ENCODE results near the gene ZC2HC1B.
A peak's percentile ranks its signal among the peaks of the same experiment; 100 is the strongest.

Gene ZC2HC1B

DNA sequence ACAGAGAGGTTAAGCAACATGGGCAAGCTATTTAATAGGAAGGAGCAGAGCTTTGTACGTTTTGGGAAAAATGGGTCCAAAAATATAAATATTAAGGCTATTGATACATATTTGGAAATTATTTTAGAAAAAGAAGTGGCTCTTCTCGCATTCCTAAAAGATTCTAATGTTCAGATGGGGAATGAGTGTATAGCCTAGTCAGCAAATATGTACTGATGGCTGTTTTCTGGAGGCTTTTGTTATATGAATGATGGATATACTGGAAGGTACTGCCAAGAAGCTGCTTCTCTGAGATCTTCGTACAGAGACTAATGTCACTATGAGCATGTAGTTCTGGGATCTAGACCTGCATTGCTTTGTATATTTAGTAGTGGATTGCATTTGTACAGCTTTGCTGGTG, 72.1 kb downstream of the ZC2HC1B start:
- DNase-seq = no peak

DNA sequence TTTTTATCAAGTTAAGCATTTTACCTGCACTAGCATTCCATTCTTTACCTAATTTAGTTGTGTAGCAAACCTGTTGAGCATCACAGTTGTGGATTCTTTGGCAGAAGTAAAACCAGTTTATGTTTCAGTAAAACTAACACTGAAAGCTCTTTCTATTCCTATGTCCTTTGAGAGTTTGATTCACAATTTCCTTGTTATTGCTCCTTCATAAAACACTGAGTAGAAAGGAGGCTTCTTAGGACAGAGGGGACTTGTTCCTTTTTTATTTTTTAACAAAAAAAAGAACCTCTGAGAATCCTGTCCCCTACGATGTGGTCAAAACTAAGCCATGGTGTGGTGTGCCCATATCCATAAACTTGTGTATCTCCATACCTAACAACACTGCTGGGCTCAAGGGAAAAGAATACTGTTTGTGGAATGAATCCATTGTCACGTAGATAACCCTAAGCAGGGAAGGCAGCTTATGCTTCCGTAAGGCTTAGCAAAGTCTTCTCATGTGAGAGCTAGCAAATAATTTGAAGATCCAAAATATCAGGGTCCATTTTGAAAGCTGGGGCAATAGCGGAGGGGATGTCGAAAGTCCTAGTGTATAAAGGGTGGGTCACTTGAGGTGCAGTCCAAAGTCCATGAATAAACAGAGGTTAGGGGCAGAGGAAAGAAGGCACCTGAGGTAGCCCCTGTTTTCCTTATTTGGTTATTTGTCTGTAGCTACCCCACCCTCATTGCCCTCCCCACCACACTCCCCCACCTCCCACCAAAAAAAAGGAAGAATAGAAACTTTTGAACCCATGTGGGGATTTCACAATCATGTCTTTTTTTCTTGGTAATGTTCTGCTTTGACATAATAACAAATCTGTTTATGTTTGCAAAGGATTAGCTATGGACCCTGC, 72.7 kb downstream of the ZC2HC1B start:
- DNase-seq = no peak

DNA sequence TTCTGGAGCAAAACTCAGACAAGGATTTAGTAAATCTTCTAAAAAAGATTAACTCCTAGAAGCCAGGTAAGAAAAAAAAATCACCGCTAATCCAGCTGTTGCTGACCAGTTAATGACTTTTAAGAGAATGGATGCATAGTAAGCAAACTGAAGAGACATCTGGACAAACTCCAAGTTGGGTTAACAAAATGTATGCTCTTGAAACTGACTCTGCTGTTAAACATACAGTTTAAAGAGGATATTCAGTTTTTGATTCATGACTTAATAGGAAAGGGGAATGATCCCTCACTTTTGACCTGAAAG, 73.3 kb downstream of the ZC2HC1B start:
- DNase-seq = no peak

DNA sequence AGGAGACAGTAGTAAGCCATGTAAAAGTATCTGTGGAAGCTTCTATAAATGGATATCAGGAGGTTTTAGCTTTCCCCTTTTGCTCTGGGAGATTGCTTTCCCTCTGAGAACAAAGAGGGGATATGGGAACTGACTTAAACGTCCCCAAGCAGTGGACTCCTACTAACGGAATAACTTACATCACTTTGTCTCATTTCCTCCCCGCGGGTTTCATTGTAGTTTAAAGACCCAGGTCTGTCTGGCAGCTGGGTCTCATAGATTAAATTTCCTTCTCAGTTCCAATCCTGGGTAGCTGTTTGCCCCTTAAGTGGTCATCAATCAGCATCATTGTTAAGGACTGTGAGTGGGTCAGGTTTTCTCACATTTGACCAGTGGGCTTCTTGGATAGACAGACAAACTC, 75.1 kb downstream of the ZC2HC1B start:
- DNase-seq = no peak

DNA sequence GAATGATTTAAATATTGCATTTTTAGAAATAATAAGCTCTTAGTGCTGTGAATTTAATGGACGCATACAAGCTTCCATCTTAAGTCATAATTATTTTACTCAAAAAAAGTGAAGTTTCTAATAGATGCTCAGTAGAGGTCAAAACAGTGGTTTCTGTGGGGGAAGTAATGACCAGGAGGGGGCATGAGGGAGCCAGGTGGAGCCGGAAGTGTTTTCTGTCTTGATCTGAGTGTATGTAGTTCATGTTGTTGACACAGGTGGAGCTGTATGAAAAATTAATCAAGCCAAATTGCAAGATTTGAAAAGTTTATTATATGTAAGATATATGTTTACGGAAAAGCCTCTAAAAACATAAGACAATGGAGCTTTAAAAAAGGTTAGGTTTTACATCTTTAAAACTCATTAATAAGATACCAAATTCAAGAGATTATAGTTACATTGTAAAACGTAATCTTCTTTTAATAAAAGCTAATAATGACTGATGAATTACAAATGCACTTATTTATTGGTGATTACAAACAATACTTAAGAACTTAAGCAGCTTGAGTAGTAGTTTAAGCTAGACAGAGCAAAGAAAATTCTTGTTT, 75.8 kb downstream of the ZC2HC1B start:
- DNase-seq = peak; percentile 23

DNA sequence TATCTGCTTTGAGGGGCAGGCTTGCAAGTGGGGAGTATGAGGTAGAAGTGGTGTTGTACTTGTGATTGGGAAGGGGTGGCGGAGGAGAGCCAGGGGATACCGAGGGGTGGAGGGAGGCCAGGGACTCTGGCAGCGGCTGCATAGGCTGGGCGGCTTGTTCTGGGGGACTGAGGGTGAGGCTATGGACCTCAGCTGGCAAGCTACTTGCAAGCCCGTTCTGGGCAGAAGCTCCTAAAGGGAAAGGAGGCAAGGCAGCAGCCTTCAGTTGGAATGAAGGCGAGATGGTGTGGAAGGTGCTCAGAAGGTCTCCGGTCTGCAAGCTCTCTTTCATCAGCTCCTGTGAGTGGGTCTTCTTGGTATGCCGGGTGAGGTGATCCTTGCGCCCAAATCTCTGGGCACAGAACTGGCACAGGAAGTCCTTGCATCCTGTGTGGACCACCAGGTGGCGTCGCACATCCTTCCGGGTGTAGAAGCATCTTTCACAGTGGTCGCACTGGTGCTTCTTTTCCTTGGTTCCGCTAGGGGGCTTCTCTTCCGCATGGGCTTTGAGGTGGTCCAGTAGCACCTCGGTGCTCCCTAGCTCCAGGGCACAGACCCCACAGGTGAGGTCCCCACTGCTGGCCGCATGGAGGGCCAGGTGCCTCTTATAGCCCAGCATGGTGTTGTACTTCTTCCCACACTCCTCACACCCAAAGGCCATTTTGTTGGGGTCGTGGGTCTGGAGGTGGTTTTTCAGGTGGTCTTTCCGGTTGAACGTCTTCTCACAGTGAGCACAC, 77.8 kb downstream of the ZC2HC1B start:
- no peak for DNase-seq

DNA sequence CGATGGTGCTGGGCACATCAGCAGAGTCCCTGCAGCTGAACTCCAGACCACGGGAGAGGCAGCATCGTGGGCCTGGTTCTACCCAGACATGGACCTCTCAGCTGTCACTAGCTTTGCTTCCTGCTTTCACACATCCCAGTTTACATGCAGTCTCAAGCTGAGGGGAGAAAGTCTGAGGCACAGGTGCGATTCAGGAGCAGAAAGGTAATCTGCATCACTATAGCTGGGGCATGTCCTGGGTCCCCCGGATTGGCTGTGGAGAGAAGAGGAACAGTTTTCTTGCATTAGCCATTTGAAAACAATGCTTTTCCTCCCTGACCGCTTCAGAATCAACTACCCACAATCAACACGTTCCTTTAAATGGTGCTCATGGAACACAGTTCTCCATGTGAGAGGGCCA, 83.9 kb downstream of the ZC2HC1B start:
- no peak for DNase-seq

DNA sequence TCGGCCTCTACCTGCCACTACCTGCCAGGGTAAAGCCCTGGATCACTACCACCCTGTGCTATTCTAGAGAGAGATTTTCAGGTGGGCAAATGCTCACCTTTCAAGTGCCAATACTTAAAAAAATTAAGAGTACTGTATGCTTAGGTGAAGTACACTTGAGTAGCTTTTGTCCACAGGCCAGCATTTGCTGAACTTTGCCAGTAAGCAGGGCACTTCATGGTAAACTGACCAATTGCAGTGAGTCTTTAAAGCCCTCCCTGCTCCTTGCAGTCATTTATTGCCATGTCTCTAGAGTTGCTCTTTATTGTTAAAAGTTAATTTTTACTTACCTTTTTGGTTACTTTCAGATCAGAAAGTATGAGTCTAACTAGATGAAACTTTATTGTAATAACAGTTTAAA, 85.3 kb downstream of the ZC2HC1B start:
- no peak for DNase-seq

DNA sequence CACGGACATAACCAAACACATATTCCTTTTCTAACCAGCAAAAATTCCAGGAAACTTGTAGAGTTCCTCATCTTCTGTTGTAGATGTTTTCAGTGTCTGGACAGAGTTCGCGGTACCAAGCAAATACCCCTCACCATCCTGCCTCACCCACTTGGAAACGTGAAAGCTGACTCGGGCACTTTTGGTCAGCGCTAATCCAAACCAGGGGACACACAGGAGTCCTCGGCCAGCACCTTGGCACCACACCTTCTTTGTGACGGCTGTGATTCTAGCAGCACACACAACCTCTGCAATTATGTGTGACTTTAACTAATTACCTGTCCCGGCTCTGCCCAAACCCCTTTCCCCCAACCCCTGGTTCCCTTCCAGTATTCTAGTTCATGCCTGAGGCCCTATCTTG, 85.7 kb downstream of the ZC2HC1B start:
- no peak for DNase-seq

DNA sequence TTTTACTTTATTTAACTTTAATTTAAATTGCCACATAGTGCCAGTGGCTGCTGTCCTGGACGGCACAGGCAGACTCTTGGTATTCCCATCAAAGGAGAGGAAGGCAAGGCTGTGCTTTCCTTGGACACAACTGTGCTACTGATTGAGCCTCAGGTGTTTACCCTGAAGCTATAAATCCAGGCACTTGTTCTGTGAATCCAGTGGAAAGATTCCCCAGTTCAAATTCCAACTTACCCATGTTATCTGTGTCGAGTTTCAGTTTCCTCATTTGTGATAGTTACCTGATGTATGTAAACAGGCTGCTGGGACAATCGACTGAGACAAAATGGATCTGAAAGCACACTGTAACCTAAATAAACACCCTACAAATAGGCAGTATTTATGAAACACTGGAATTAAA, 86.6 kb downstream of the ZC2HC1B start:
- DNase-seq = no peak

DNA sequence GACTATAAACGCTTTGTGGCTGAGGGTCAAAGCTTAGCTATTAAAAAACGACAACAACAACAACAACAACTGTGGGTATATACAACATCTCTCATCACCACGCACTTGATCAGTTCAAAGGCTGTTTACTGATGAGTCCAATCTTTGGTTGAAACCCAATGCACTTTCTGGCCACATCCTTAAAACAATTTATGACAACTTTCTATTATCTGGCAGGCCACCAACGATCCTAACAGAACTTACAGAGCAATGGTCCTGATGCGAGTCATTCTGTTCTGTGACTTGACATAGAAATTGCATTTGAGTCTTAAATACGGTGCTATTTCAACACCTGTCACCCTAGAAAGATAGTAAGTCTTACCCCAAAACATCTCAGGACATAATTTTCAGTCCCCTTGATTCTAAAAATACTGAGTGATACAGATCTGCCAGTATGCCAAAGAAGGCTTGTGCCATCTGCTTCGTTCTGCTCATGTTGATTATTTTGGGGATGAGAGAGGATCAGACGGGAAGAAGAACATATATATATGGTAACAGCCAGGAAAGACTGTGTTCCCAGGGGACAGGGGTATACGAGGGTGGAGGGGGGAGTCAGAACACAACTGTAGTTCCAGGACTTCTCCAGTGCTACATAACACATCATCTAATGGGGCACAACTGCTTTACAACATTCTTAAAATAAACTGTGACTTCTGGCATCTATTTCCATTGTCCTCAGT, 87.9 kb downstream of the ZC2HC1B start:
- no peak for DNase-seq

DNA sequence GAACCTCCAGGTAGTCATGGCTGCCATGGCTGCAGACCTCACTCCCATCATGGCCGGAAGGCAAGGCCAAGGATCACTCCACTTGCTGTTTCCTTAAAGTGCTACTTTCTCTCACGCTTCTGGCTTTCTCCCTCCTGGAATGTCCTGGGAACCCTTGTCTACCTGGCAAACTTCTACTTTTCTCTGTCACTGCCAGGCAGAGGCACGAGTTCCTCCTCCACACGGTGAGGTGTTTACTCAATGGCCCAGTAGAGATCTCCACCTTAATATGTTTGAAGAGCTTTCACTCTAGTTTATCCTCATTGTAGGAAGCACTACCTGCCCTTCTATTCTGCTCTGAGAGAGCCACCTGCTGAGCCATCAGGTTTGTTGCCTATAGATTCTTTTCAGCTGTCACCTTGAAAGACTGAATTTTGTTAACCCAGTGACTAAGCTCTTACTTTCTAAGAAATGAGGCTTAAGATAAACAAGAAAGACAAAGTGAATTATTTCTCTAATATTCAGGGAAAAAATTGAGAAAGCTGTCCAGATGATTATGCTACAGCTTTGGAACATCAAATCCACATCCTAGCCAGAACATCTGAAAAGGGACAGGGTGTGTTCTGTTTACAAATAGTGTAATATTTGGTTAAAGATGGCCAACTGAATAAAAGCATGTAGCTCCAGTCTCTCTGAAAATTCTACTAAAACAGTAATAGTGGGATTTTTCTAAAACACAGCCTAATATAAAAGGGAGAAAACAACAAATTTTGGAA, 88.8 kb downstream of the ZC2HC1B start:
- DNase-seq = peak; percentile 61

DNA sequence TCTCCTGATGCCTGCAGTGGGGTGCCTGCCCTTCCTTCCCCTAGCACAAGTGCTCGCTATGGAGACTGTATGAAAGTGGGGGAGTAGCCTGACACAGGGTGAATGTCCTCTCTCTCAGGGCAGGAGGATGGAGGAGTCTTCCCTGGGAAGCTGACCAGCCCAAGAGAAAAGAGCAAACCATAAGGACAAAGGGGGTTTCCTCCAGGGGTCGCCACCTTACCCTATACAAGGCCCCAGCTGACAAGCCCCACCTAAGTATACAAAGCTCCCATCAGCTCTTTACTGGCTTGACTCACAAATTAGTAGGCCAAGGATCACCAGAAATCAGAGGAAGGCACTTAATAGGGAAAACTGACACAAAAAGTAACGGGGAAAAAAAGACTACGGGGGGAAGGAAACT, 89.6 kb downstream of the ZC2HC1B start:
- DNase-seq = no peak

DNA sequence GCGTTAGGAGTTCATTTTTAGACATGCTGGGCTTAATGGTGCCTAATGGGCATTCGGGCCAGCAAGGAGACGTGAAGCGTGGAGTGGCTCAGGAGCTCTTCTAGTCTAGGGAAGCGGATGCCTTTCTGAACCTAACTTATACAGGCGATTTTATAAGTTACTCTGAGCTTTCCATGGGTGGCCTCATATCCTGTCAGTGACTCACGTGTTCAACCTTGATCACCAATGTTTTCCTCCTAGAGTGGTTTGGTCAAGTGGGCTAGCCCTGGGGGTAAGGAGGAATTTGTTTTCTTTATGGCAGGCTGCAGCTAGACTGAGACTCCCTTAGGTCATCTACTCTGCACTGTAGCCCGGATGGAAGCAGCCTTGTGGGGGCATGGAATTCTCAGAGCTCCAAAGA, 91.7 kb downstream of the ZC2HC1B start:
- DNase-seq = no peak

DNA sequence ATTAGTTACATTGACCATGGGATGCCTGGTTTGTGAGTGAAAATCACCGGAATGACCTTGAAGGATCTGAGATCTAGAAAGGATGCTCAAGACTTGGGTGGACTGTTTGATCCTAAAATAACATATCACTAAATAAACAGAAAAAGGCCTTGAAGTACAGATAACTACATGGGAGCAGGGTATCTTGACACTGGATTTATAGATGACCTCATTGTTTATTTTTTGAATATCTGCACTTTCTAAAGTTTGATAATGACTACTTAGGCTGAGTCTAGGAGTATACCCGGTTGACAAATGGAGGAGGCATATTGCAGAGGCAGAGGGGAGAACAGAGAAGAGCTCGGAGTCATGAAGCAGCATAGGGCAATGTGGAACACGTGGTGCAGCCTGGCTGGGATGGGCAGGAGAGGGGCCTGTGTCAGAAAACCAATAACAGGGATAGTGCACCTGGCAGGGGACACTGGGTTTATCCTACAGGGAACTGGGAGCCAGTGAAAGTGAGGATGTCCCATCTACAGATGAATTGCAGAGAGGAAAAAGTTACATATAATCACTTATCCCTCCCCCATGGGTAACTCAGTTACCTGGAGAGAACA, 93.5 kb downstream of the ZC2HC1B start:
- DNase-seq = no peak

DNA sequence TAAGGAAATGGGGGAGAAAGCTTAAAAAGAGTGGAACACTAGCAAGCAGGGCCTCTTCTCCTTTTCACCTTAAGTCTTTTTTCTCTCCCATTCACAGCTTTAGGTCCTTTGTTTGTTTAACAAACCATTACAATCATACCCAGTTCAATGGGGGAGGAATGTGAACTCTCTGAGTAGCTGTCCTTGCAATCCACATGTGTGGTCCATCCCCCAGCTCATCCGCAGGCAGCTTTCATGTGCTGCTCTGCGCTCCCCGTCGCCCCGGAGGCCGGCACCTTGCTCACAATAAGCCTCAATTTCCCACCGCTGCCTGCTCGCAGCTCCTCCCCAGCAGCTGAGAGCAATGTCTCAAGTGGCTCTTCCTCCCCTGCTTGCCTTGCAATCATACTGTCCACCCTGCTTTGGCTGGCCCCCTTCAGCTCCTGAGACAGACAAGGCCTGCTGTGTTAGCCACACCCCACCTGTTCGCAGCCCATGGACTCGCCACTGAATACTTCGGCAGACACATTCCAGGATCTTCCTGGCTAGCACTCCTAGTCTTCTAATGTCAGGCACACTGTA, 94.6 kb downstream of the ZC2HC1B start:
- no peak for DNase-seq

DNA sequence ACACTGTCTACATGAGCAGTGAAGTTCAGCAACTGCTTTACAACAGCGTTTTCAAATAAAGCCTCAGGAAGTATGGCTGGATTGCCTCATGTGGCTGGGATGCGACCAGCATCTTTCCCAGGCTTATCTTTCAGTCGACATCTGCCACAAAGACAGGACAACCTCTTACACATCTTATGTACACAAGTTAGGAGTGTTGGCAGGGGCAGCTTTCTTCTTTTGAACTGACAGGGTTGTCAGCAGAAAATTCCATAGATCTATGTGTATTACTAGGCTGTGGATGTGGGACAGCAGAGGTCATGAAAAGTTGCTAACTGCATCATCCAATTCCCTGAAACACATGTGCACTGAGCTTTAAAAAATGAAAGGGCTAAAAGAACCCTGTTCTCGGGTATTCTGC, 95.7 kb downstream of the ZC2HC1B start:
- no peak for DNase-seq

DNA sequence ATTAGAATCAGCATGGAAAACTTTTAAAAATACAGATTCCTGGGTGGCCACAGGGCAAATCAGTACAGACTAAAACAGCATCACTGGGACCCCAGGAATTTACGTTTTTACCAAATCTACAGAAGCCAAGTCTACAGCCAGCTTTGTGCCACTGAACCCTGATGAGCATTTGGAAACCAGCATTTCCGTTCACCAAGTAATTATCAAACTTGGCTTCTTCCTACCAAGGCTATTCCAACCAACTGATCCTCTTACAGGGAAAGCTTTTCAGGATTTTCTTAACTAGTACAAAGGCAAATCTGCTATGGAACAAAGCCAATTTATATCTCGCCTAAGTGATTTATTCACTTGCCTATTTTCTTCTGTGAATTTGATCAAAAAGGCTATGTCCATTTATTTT, 96.8 kb downstream of the ZC2HC1B start:
- DNase-seq = no peak

DNA sequence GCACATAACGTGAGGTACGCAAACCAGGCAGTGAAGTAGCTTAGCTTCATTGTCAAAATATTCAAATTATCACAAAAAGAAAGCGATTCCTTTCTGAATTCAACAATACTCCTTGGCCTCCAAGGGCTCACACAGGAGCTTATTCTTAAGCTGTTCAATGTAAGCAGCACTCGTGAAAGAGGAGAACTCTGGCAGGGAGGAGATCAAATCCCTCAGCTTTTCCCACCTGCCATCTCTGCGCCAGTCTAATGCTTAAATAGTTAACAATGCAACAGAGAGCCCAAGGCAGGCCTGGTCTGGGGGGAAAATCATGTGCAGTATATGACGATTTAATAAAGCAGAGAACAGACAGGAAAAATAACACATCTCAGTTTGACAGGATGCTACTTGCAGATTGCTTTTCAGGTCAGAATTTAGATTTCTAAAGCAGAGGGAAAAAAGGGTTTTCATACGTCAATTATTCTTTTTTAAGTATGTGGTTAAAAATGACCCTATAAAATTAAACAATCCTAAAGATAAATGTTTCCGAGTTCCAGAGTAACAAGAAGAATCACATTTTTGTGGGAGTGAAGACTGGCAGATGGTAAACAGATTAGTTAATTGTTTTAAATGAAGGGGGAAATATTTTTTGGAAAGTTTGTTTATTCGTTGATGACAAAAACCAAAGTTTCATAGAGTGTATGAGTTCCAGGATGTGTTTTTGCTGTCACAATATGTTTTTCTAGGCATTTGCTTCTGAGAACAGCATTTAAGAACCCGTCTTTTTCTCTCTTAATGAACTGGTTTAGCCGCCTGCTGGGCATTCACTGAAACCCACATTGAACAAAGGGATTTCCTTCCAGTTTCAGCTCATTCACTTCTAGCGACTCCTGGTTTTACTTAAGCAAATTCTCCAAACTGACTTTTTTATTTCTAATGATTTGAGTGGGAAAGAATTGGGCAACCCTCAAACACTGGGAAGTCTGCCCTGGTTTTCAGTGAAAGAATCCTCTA, 97.9 kb downstream of the ZC2HC1B start:
- no peak for DNase-seq

DNA sequence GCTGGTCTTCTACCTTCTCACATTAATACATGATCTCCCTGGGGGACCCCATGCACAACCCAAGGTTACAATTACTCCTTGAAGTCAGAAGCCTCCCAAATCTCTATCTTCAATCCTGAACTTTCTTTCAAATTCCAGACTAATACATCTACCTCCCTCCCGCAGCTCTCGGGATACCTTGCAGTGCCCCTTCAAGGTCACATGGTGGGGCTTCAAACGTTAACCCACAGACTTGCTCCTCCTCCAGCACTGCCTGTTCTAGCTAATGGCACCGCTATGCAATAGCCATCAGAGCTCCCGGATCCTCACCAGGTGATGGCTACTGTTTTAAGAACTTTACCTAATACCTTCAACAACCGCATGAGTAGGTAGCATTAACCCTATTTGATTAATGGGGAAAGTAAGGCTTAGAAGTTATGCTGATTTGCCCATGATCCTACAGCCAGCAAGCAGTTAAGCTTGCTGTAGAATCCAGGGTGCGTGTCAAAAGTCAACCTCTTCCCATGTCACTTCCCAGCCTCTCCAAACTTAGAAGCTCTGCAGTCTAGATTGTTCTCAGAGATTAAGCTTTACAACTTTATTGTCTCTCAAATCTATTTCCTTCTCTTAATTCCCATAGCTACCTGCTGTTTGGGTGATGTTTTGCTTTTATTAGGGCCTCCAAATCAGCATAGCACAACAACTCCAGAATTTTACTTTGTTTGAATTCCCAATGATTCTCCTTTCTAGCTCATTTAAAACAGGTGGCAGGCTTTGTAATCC, 99.1 kb downstream of the ZC2HC1B start:
- no peak for DNase-seq

Measured in NCI-H187 treated with DMSO at 0.1 percent for 48 hours (cell line).